ENCODE measurements around the gene UNC45A.

Gene UNC45A

GRCh38 chr15:90902040-90902839 is 32.8 kb upstream of the UNC45A start (continued):
- TF ChIP-seq ZNF404 (tag by site-specific recombination; IDR thresholded peaks at IDR 0.05) (no peak), ZNF747 (tag by site-specific recombination; IDR thresholded peaks at IDR 0.05) (no peak), ZNF211 (tag by site-specific recombination; IDR thresholded peaks at IDR 0.05; ENCODE audit: low read depth) (no peak), ZBTB8A (tag by site-specific recombination; IDR thresholded peaks at IDR 0.05) (peak; percentile 93), ZFP3 (tag by site-specific recombination; IDR thresholded peaks at IDR 0.05; ENCODE audit: low read depth) (no peak), TCF7L2 (IDR thresholded peaks at IDR 0.05; ENCODE audit: borderline replicate concordance, low read depth, low read length) (no peak), ZNF114 (tag by site-specific recombination; IDR thresholded peaks at IDR 0.05) (no peak), ZFHX2 (tag by site-specific recombination; conservative IDR thresholded peaks at IDR 0.05) (no peak), YY1 (tag by site-specific recombination; IDR thresholded peaks at IDR 0.05) (no peak), ZNF707 (tag by site-specific recombination; IDR thresholded peaks at IDR 0.05) (no peak), ZNF311 (tag by site-specific recombination; IDR thresholded peaks at IDR 0.05; ENCODE audit: borderline replicate concordance) (no peak), ZNF394 (tag by site-specific recombination; IDR thresholded peaks at IDR 0.05; ENCODE audit: borderline replicate concordance) (no peak), ZFP37 (tag by site-specific recombination; IDR thresholded peaks at IDR 0.05) (peak; percentile 88), AEBP2 (tag by site-specific recombination; IDR thresholded peaks at IDR 0.05; ENCODE audit: borderline replicate concordance) (no peak), ZBTB48 (tag by site-specific recombination; IDR thresholded peaks at IDR 0.05) (no peak; the same call in 1 of the 2 replicates), GLIS2 (tag by site-specific recombination; IDR thresholded peaks at IDR 0.05) (no peak; the same call in 1 of the 2 replicates), OVOL3 (tag by site-specific recombination; IDR thresholded peaks at IDR 0.05) (no peak), ZNF426 (tag by site-specific recombination; IDR thresholded peaks at IDR 0.05) (no peak), SETDB1 (IDR thresholded peaks at IDR 0.05; ENCODE audit: insufficient read length, low read length) (no peak), GLI4 (tag by site-specific recombination; IDR thresholded peaks at IDR 0.05) (0 out of 2 replicates have a peak, but pooled peaks have one; percentile 57), ZNF19 (tag by site-specific recombination; IDR thresholded peaks at IDR 0.05; ENCODE audit: low read depth) (no peak), ZNF501 (tag by site-specific recombination; IDR thresholded peaks at IDR 0.05) (peak; percentile 85), ZNF184 (tag by site-specific recombination; IDR thresholded peaks at IDR 0.05) (no peak), ZNF768 (tag by site-specific recombination; IDR thresholded peaks at IDR 0.05) (no peak), ZNF610 (tag by site-specific recombination; IDR thresholded peaks at IDR 0.05; ENCODE audit: borderline replicate concordance) (no peak), ZBTB1 (tag by site-specific recombination; IDR thresholded peaks at IDR 0.05) (no peak), ZNF239 (tag by site-specific recombination; IDR thresholded peaks at IDR 0.05) (no peak), ZNF701 (tag by site-specific recombination; IDR thresholded peaks at IDR 0.05) (no peak), ATF2 (tag by site-specific recombination; IDR thresholded peaks at IDR 0.05; ENCODE audit: low read depth) (no peak)
- TF ChIP-seq, protein P1, sequence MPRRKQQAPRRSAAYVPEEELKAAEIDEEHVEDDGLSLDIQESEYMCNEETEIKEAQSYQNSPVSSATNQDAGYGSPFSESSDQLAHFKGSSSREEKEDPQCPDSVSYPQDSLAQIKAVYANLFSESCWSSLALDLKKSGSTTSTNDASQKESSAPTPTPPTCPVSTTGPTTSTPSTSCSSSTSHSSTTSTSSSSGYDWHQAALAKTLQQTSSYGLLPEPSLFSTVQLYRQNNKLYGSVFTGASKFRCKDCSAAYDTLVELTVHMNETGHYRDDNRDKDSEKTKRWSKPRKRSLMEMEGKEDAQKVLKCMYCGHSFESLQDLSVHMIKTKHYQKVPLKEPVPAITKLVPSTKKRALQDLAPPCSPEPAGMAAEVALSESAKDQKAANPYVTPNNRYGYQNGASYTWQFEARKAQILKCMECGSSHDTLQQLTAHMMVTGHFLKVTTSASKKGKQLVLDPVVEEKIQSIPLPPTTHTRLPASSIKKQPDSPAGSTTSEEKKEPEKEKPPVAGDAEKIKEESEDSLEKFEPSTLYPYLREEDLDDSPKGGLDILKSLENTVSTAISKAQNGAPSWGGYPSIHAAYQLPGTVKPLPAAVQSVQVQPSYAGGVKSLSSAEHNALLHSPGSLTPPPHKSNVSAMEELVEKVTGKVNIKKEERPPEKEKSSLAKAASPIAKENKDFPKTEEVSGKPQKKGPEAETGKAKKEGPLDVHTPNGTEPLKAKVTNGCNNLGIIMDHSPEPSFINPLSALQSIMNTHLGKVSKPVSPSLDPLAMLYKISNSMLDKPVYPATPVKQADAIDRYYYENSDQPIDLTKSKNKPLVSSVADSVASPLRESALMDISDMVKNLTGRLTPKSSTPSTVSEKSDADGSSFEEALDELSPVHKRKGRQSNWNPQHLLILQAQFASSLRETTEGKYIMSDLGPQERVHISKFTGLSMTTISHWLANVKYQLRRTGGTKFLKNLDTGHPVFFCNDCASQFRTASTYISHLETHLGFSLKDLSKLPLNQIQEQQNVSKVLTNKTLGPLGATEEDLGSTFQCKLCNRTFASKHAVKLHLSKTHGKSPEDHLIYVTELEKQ (tag by site-specific recombination; IDR thresholded peaks at IDR 0.05; ENCODE audit: borderline replicate concordance), result no peak
- TF ChIP-seq, protein P2, sequence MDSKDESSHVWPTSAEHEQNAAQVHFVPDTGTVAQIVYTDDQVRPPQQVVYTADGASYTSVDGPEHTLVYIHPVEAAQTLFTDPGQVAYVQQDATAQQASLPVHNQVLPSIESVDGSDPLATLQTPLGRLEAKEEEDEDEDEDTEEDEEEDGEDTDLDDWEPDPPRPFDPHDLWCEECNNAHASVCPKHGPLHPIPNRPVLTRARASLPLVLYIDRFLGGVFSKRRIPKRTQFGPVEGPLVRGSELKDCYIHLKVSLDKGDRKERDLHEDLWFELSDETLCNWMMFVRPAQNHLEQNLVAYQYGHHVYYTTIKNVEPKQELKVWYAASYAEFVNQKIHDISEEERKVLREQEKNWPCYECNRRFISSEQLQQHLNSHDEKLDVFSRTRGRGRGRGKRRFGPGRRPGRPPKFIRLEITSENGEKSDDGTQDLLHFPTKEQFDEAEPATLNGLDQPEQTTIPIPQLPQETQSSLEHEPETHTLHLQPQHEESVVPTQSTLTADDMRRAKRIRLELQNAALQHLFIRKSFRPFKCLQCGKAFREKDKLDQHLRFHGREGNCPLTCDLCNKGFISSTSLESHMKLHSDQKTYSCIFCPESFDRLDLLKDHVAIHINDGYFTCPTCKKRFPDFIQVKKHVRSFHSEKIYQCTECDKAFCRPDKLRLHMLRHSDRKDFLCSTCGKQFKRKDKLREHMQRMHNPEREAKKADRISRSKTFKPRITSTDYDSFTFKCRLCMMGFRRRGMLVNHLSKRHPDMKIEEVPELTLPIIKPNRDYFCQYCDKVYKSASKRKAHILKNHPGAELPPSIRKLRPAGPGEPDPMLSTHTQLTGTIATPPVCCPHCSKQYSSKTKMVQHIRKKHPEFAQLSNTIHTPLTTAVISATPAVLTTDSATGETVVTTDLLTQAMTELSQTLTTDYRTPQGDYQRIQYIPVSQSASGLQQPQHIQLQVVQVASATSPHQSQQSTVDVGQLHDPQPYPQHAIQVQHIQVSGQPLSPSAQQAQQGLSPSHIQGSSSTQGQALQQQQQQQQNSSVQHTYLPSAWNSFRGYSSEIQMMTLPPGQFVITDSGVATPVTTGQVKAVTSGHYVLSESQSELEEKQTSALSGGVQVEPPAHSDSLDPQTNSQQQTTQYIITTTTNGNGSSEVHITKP (tag by site-specific recombination; IDR thresholded peaks at IDR 0.05), result peak; percentile 85
